ENCODE measurements around the gene ACOT13.

DNA sequence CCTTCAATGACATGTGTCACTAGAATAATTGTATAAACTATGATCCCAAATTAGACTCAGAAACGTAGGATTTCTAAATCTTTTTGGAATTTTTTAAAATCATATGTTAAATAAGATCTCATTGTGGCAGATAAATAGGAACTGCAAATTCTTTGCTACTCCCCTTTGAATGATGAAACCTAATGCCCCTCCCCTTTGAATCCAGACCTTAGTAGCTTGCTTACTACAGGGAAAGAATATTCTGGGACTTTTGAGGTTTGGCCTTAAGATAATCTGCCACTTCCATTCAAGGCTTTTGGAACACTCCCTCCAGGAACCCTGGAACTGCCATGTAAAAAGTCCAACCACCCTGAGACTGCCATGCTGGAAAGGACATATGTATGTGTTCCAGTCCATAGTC is 7.3 kb upstream of the ACOT13 start:
- TF ChIP-seq POLR2A (IDR thresholded peaks at IDR 0.05; ENCODE audit: low read depth), result no peak
- TF ChIP-seq, protein P1, sequence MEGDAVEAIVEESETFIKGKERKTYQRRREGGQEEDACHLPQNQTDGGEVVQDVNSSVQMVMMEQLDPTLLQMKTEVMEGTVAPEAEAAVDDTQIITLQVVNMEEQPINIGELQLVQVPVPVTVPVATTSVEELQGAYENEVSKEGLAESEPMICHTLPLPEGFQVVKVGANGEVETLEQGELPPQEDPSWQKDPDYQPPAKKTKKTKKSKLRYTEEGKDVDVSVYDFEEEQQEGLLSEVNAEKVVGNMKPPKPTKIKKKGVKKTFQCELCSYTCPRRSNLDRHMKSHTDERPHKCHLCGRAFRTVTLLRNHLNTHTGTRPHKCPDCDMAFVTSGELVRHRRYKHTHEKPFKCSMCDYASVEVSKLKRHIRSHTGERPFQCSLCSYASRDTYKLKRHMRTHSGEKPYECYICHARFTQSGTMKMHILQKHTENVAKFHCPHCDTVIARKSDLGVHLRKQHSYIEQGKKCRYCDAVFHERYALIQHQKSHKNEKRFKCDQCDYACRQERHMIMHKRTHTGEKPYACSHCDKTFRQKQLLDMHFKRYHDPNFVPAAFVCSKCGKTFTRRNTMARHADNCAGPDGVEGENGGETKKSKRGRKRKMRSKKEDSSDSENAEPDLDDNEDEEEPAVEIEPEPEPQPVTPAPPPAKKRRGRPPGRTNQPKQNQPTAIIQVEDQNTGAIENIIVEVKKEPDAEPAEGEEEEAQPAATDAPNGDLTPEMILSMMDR (IDR thresholded peaks at IDR 0.05), result no peak

Measured in esophagus muscularis mucosa (tissue), 3 donors.